A549 (cell line): ENCODE measurements around the gene TENM3.

Source experiments
- EP300 ChIP-seq, 2 experiments: fragments of >200 bp; sonication (Bioruptor Twin); formaldehyde crosslinking; IDR thresholded peaks; 2 replicates in 1 of 2; 3 replicates in 1 of 2; pipeline ENCODE4 v1.6.1; 2016 to 2017
- KDM1A ChIP-seq: fragments of 200-600 bp; sonication (generic); IDR thresholded peaks from 2 replicates; pipeline ENCODE4 v1.6.1; 2016; ENCODE audit warnings: low read depth, mild to moderate bottlenecking
- POLR2A ChIP-seq: IDR thresholded peaks from 2 replicates; pipeline ENCODE4 v1.6.1; 2012; ENCODE audit warnings: mild to moderate bottlenecking, low read length

DNA sequence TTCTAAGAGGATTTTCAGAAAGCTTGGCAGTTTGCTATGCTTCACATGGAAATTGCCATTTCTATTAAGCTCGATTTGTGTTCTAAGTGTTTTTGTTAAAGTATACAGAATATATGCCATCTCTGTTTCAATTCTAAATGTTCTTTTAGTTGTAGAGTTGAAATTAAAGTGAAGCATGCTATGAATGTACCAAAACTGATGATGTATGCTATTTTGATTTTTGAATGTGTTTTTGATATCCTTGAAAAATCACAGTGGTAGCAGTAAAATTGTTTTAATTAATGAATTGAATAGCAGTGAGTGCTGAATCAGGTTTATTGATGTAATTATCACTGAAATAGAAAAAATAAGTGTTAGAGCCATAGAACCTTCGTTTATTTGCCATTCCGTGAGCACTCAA lies 110.9 kb downstream of the TENM3 start:
- TF ChIP-seq POLR2A (no peak), EP300 (IDR thresholded peaks at IDR 0.05) (no peak), KDM1A (no peak)
